Measurements from ENCODE around the gene KLK14.

- TF ChIP-seq POLR2A (IDR thresholded peaks at IDR 0.05) (no peak), CTCF (IDR thresholded peaks at IDR 0.05 in 4 of 5, conservative IDR thresholded peaks at IDR 0.05 in 1 of 5) (no peak)
Observed at GRCh38 chr19:51108805-51109146, 26.1 kb upstream of the KLK14 start.
